PFSK-1 (cell line): ENCODE results near the gene WLS.

Experiments
- POLR2AphosphoS5 ChIP-seq: IDR thresholded peaks from 2 replicates; pipeline ENCODE4 v1.6.1; 2012; ENCODE audit warnings: low read depth, mild to moderate bottlenecking, control low read depth, low read length, moderate library complexity
- SIN3A ChIP-seq: IDR thresholded peaks from 2 replicates; pipeline ENCODE4 v1.6.1; 2012; ENCODE audit warnings: mild to moderate bottlenecking, low read length, moderate library complexity, borderline replicate concordance; ENCODE audit not compliant: insufficient read depth
- TAF1 ChIP-seq: IDR thresholded peaks from 2 replicates; pipeline ENCODE4 v1.6.1; 2012; ENCODE audit warnings: low read length, control low read depth, borderline replicate concordance; ENCODE audit not compliant: insufficient read depth

GRCh38 chr1:68188060-68188538 is 44.2 kb downstream of the WLS start:
- TF ChIP-seq POLR2AphosphoS5 (no peak), TAF1 (no peak), SIN3A (no peak)
